ENCODE data around the gene ZNF33B. TPM values are rescaled to one million over a fixed set of nuclear protein-coding genes. Genes with fewer than 3 reads are reported as not detected.
A peak's percentile ranks its signal among the peaks of the same experiment; 100 is the strongest.

Gene ZNF33B
- total and polyA plus RNA-seq, 9 of the 15 experiments (the other 6 are each of a cell fraction or from before 2014, with no cell fraction given) = 6.9 to 23.9 (median 15.4) TPM

- TF ChIP-seq E4F1 (CRISPR knock-in tag; IDR thresholded peaks at IDR 0.05; ENCODE audit: borderline replicate concordance) (no peak), ZBTB34 (CRISPR knock-in tag; IDR thresholded peaks at IDR 0.05) (no peak), BRF1 (IDR thresholded peaks at IDR 0.05; ENCODE audit: borderline replicate concordance, extremely low read depth, insufficient read length) (no peak), SREBF2 (CRISPR knock-in tag; IDR thresholded peaks at IDR 0.05) (no peak), CEBPB (tag; IDR thresholded peaks at IDR 0.05) (peak; percentile 39; the same call in 1 of the 2 replicates), ZBTB7A (IDR thresholded peaks at IDR 0.05; ENCODE audit: borderline replicate concordance, control insufficient read depth, low read depth, low read length) (no peak), ZBED1 (IDR thresholded peaks at IDR 0.05) (no peak), ZNF280B (CRISPR knock-in tag; IDR thresholded peaks at IDR 0.05) (no peak), TEAD4 (IDR thresholded peaks at IDR 0.05; ENCODE audit: low read length) (peak; percentile 97), TEAD4 (CRISPR knock-in tag; IDR thresholded peaks at IDR 0.05; ENCODE audit: borderline replicate concordance) (no peak), E2F1 (CRISPR knock-in tag; IDR thresholded peaks at IDR 0.05) (no peak), FOXK1 (CRISPR knock-in tag; IDR thresholded peaks at IDR 0.05; ENCODE audit: borderline replicate concordance) (no peak), ZNF57 (CRISPR knock-in tag; IDR thresholded peaks at IDR 0.05) (no peak), CBFA2T2 (conservative IDR thresholded peaks at IDR 0.05) (peak; percentile 97), NUFIP1 (IDR thresholded peaks at IDR 0.05; ENCODE audit: partially characterized antibody) (no peak), RHOXF2B (CRISPR knock-in tag; conservative IDR thresholded peaks at IDR 0.05) (no peak), PHF21A (IDR thresholded peaks at IDR 0.05; ENCODE audit: borderline replicate concordance, low read depth) (no peak)
- TF ChIP-seq, protein P1, sequence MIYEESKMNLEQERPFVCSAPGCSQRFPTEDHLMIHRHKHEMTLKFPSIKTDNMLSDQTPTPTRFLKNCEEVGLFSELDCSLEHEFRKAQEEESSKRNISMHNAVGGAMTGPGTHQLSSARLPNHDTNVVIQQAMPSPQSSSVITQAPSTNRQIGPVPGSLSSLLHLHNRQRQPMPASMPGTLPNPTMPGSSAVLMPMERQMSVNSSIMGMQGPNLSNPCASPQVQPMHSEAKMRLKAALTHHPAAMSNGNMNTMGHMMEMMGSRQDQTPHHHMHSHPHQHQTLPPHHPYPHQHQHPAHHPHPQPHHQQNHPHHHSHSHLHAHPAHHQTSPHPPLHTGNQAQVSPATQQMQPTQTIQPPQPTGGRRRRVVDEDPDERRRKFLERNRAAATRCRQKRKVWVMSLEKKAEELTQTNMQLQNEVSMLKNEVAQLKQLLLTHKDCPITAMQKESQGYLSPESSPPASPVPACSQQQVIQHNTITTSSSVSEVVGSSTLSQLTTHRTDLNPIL (CRISPR knock-in tag; IDR thresholded peaks at IDR 0.05) = no peak
- TF ChIP-seq, protein P2, sequence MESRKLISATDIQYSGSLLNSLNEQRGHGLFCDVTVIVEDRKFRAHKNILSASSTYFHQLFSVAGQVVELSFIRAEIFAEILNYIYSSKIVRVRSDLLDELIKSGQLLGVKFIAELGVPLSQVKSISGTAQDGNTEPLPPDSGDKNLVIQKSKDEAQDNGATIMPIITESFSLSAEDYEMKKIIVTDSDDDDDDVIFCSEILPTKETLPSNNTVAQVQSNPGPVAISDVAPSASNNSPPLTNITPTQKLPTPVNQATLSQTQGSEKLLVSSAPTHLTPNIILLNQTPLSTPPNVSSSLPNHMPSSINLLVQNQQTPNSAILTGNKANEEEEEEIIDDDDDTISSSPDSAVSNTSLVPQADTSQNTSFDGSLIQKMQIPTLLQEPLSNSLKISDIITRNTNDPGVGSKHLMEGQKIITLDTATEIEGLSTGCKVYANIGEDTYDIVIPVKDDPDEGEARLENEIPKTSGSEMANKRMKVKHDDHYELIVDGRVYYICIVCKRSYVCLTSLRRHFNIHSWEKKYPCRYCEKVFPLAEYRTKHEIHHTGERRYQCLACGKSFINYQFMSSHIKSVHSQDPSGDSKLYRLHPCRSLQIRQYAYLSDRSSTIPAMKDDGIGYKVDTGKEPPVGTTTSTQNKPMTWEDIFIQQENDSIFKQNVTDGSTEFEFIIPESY (CRISPR knock-in tag; IDR thresholded peaks at IDR 0.05) = 0 out of 2 replicates have a peak, but pooled peaks have one; percentile 20
These were observed 6.7 kb upstream of the ZNF33B start (continued) for GRCh38 chr10:42645103-42645502.
